DND-41 (cell line): Measurements from ENCODE around the gene VGLL2.

Source experiments
- ATAC-seq: fragments of 200-7000 bp; cut with Tn5 transposase; 3 replicates; pipeline ENCODE4 v1.9.1; 2021; ENCODE audit warnings: low read depth; ENCODE audit not compliant: insufficient read depth
- DNase-seq: peaks from one replicate; pipeline ENCODE4 v3.0.0-alpha.2; 2020
- H2AFZ ChIP-seq: 2 replicates; pipeline ENCODE4 v1.6.0; 2012; ENCODE audit warnings: low read depth, low read length
- H3K27ac ChIP-seq: 2 replicates; pipeline ENCODE4 v1.5.1; 2012; ENCODE audit warnings: low read length, inconsistent platforms
- H3K27me3 ChIP-seq: fragments of 200-600 bp; sonication (generic); 2 replicates; pipeline ENCODE4 v1.6.0; 2012; ENCODE audit warnings: low read length, mild to moderate bottlenecking, inconsistent platforms; ENCODE audit not compliant: insufficient read depth, poor library complexity
- H3K36me3 ChIP-seq: 2 replicates; pipeline ENCODE4 v1.5.1; 2012; ENCODE audit warnings: low read length, inconsistent platforms; ENCODE audit not compliant: insufficient read depth
- H3K4me1 ChIP-seq: 2 replicates; pipeline ENCODE4 v1.5.1; 2012; ENCODE audit warnings: mild to moderate bottlenecking, low read length; ENCODE audit not compliant: insufficient read depth
- H3K4me2 ChIP-seq: 2 replicates; pipeline ENCODE4 v1.6.0; 2012; ENCODE audit warnings: mild to moderate bottlenecking, moderate library complexity, low read length, inconsistent platforms; ENCODE audit not compliant: insufficient read depth
- H3K4me3 ChIP-seq, 2 experiments: fragments of 200-600 bp in 1 of 2; shearing (Covaris generic) in 1 of 2; 2 replicates each; pipeline ENCODE4 v1.5.1; 2012 to 2016; ENCODE audit warnings: inconsistent platforms in 2 of 2, low read length in 2 of 2, mild to moderate bottlenecking in 2 of 2, low read depth in 1 of 2, moderate library complexity in 1 of 2
- H3K79me2 ChIP-seq: 2 replicates; pipeline ENCODE4 v1.6.0; 2012; ENCODE audit warnings: low read length, inconsistent platforms; ENCODE audit not compliant: insufficient read depth
- H3K9ac ChIP-seq: 2 replicates; pipeline ENCODE4 v1.6.0; 2012; ENCODE audit warnings: low read depth, mild to moderate bottlenecking, inconsistent platforms, low read length, moderate library complexity
- H3K9me3 ChIP-seq: 2 replicates; pipeline ENCODE4 v1.5.1; 2012; ENCODE audit warnings: low read length, moderate library complexity, mild to moderate bottlenecking, inconsistent platforms; ENCODE audit not compliant: insufficient read depth, severe bottlenecking
- H4K20me1 ChIP-seq: 2 replicates; pipeline ENCODE4 v1.6.0; 2012; ENCODE audit warnings: low read length; ENCODE audit not compliant: insufficient read depth
- CTCF ChIP-seq: IDR thresholded peaks from 2 replicates; pipeline ENCODE4 v1.5.1; 2012; ENCODE audit warnings: borderline replicate concordance, low read length, moderate library complexity, mild to moderate bottlenecking; ENCODE audit not compliant: poor library complexity, severe bottlenecking; ENCODE audit errors: extremely low read depth
- EZH2 ChIP-seq: IDR thresholded peaks from 3 replicates; pipeline ENCODE4 v1.6.1; 2012; ENCODE audit warnings: borderline replicate concordance, low read depth, mild to moderate bottlenecking, moderate library complexity, low read length, inconsistent platforms; ENCODE audit not compliant: severe bottlenecking

The VGLL2 gene

GRCh38 chr6:117276778-117277316 lies 11.5 kb downstream of the VGLL2 start:
- TF ChIP-seq CTCF: no peak
- TF ChIP-seq EZH2: no peak
- ATAC-seq: no peak

DNA sequence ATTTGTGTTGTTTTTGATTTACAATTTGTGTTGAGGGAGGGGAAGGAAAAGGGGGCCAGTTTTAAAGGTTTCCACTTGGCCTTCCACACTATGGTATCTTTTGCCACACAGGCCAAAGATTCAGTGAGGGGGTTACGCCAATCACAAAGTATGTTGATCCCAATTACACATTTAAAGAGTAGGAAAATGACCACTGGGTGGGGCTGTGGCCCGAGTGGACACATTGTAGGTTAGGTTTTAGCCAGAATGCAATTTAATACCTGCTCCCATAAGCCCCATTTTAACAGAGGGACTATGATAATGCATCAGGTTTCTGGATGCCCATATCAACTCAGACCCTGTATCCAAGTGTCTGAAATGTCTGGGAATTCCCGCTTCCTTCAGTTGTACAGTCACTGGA lies 15.6 kb downstream of the VGLL2 start:
- no peak for ATAC-seq
- TF ChIP-seq CTCF (peak; percentile 21), EZH2 (no peak)
- no peaks in the 10 kb centered on the region for H3K79me2 ChIP-seq

More at GRCh38 chr6:117276778-117277316, 11.5 kb downstream of the VGLL2 start:
- Histone ChIP-seq H4K20me1 (no peaks in the 10 kb centered on the region), H3K4me2 (no peak overlapping the region), H3K9ac (no peak overlapping the region), H3K9me3 (no peaks in the 10 kb centered on the region), H3K79me2 (no peaks in the 10 kb centered on the region), H3K4me3 (no peak overlapping the region), H3K36me3 (no peaks in the 10 kb centered on the region), H3K27ac (no peak overlapping the region), H2AFZ (no peak overlapping the region), H3K4me1 (no peaks in the 10 kb centered on the region), H3K27me3 (peaks cover 3% of the 10 kb centered on the region)
- DNase-seq: no peak

GRCh38 chr6:117288083-117288715 lies 22.8 kb downstream of the VGLL2 start:
- Histone ChIP-seq H3K4me2 (no peak overlapping the region), H3K36me3 (no peaks in the 10 kb centered on the region), H4K20me1 (no peaks in the 10 kb centered on the region), H3K4me1 (no peaks in the 10 kb centered on the region), H3K27ac (no peak overlapping the region), H3K27me3 (no peaks in the 10 kb centered on the region), H3K9me3 (no peaks in the 10 kb centered on the region), H2AFZ (no peak overlapping the region), H3K9ac (no peak overlapping the region), H3K79me2 (no peaks in the 10 kb centered on the region), H3K4me3 (no peak overlapping the region)
- no peak for TF ChIP-seq EZH2
- no peak for TF ChIP-seq CTCF
- DNase-seq (no peak), ATAC-seq (no peak)

More for the DNA sequence above, 15.6 kb downstream of the VGLL2 start:
- Histone ChIP-seq H3K36me3 (no peaks in the 10 kb centered on the region), H3K27me3 (no peaks in the 10 kb centered on the region), H4K20me1 (no peaks in the 10 kb centered on the region), H3K27ac (no peak overlapping the region), H2AFZ (no peak overlapping the region), H3K4me3 (no peak overlapping the region), H3K9ac (no peak overlapping the region), H3K4me2 (no peak overlapping the region), H3K9me3 (no peaks in the 10 kb centered on the region), H3K4me1 (no peaks in the 10 kb centered on the region)
- DNase-seq: no peak
